K562 (cell line): ENCODE data around the gene TRDMT1. TPM values are rescaled to one million over a fixed set of nuclear protein-coding genes. Genes with fewer than 3 reads are reported as not detected.
A peak's percentile ranks its signal among the peaks of the same experiment; 100 is the strongest.

Experiments
- ATF4 ChIP-seq: fragments of 450-650 bp; formaldehyde crosslinking; IDR thresholded peaks from 2 replicates; pipeline ENCODE4 v1.4.0; 2022; ENCODE audit warnings: mild to moderate bottlenecking, moderate library complexity
- BCLAF1 ChIP-seq, 2 experiments: fragments of 450-650 bp in 1 of 2; IDR thresholded peaks; 2 replicates each; pipeline ENCODE4 v1.6.1; 2011 to 2017; ENCODE audit warnings: low read depth in 2 of 2, antibody characterized with exemption in 1 of 2, borderline replicate concordance in 1 of 2, low read length in 1 of 2, mild to moderate bottlenecking in 1 of 2, mixed read lengths in 1 of 2; ENCODE audit not compliant: control insufficient read depth in 1 of 2
- CREB5 ChIP-seq: fragments of 250-450 bp; sonication (Bioruptor Pico); IDR thresholded peaks from 2 replicates; pipeline ENCODE4 v1.5.0; 2020; ENCODE audit warnings: mild to moderate bottlenecking
- DPF2 ChIP-seq: fragments of 450-650 bp; IDR thresholded peaks from 2 replicates; pipeline ENCODE4 v1.6.1; 2016
- HDAC3 ChIP-seq: fragments of 450-650 bp; IDR thresholded peaks from 2 replicates; pipeline ENCODE4 v1.6.1; 2018; ENCODE audit warnings: borderline replicate concordance, mild to moderate bottlenecking, moderate library complexity; ENCODE audit not compliant: partially characterized antibody
- HMBOX1 ChIP-seq: sonication (generic); IDR thresholded peaks from 2 replicates; pipeline ENCODE4 v1.6.1; 2016
- HNRNPUL1 ChIP-seq: fragments of 200-400 bp; formaldehyde crosslinking; IDR thresholded peaks from 2 replicates; pipeline ENCODE4 v1.6.1; 2017; ENCODE audit warnings: low read length
- MTF1 ChIP-seq: fragments of 250-450 bp; sonication (Bioruptor Pico); IDR thresholded peaks from 2 replicates; pipeline ENCODE4 v1.9.0; 2021; ENCODE audit warnings: moderate library complexity, mild to moderate bottlenecking, inconsistent platforms, borderline replicate concordance
- NR2C2 ChIP-seq, 2 experiments: fragments of 200-800 bp in 1 of 2; sonication (Bioruptor generic) in 1 of 2; sonication (generic) in 1 of 2; formaldehyde crosslinking in 1 of 2; IDR thresholded peaks; 2 replicates each; pipeline versions ENCODE4 v1.6.1 to v1.8.0; 2016 to 2022; ENCODE audit warnings: mild to moderate bottlenecking in 1 of 2, missing compliant biosample characterization in 1 of 2, missing genetic modification characterization in 1 of 2, missing genetic modification reagents in 1 of 2
- PCBP1 ChIP-seq: fragments of 200-400 bp; formaldehyde crosslinking; IDR thresholded peaks from 2 replicates; pipeline ENCODE4 v1.6.1; 2018; ENCODE audit warnings: mild to moderate bottlenecking, low read depth, low read length; ENCODE audit not compliant: poor library complexity, severe bottlenecking
- POLR2G ChIP-seq: fragments of 200-400 bp; formaldehyde crosslinking; IDR thresholded peaks from 2 replicates; pipeline ENCODE4 v1.6.1; 2017; ENCODE audit warnings: low read depth, mild to moderate bottlenecking, antibody characterized with exemption, low read length, moderate library complexity
- SAFB ChIP-seq: fragments of 200-400 bp; formaldehyde crosslinking; IDR thresholded peaks from 2 replicates; pipeline ENCODE4 v1.6.1; 2017; ENCODE audit warnings: low read depth, low read length, borderline replicate concordance
- TAF15 ChIP-seq: fragments of 200-400 bp; formaldehyde crosslinking; IDR thresholded peaks from 2 replicates; pipeline ENCODE4 v1.6.1; 2017; ENCODE audit warnings: mild to moderate bottlenecking, low read depth, low read length, moderate library complexity
- ZNF316 ChIP-seq: fragments of 450-650 bp; IDR thresholded peaks from 2 replicates; pipeline ENCODE4 v1.6.1; 2016
- ZNF431 ChIP-seq: sonication (generic); formaldehyde crosslinking; IDR thresholded peaks from 2 replicates; pipeline ENCODE4 v1.8.0; 2022; ENCODE audit warnings: mild to moderate bottlenecking, missing genetic modification reagents
- ZNF655 ChIP-seq: fragments of 250-450 bp; sonication (Bioruptor Pico); IDR thresholded peaks from 2 replicates; pipeline ENCODE4 v1.5.0; 2021
- ZNF766 ChIP-seq: fragments of 200-800 bp; sonication (Bioruptor generic); conservative IDR thresholded peaks from 2 replicates; pipeline ENCODE4 v1.6.1; 2016; ENCODE audit warnings: missing genetic modification characterization, missing compliant biosample characterization
- polyA plus RNA-seq, 8 experiments: library from polyadenylated mRNA; depleted of rRNA in 4 of 8; stranded (reverse) in 5 of 8; unstranded in 3 of 8; fragments of >200 nt; fragmentation: Nextera tagmentation in 2 of 8; fragmentation: Illumina TruSeq in 1 of 8; extraction: Ambion mirVana in 2 of 8; extraction: Trizol in 1 of 8; gene quantifications; 2 replicates each; pipeline versions ENCODE4 v1.2.1 to v1.2.3, GENCODE V29; 2011 to 2014; ENCODE audit warnings: inconsistent platforms in 1 of 8, missing spikeins in 1 of 8
- total RNA-seq, 7 experiments: library from RNA; depleted of rRNA in 6 of 7; stranded (reverse); fragments of >200 nt in 6 of 7; fragmentation: Illumina TruSeq in 2 of 7; extraction: Trizol in 2 of 7; gene quantifications; 2 replicates each; pipeline versions ENCODE4 v1.2.1 to v1.2.3, GENCODE V29; 2011 to 2021; ENCODE audit warnings: low replicate concordance in 1 of 7

TRDMT1 gene
- total and polyA plus RNA-seq, 9 of the 15 experiments (the other 6 are each of a cell fraction or from before 2014, with no cell fraction given): 5.4 to 12.6 (median 9.3) TPM

GRCh38 chr10:17229967-17230682 lies 28.7 kb upstream of the TRDMT1 start (continued):
- no peak for TF ChIP-seq CREB5 (CRISPR knock-in tag)
- 0 out of 2 replicates have a peak, but pooled peaks have one; percentile 56 for TF ChIP-seq DPF2
- peak; percentile 81 for TF ChIP-seq POLR2G
- no peak for TF ChIP-seq MTF1 (CRISPR knock-in tag)
- no peak for TF ChIP-seq ZNF655
- TF ChIP-seq ZNF766 (CRISPR knock-in tag): peak; percentile 74; the same call in 1 of the 2 replicates
- peak; percentile 56; the same call in 1 of the 2 replicates for TF ChIP-seq TAF15
- TF ChIP-seq NR2C2 (CRISPR knock-in tag; IDR thresholded peaks at IDR 0.05): peak; percentile 37; the same call in 1 of the 2 replicates
- no peak; the same call in 1 of the 2 replicates for TF ChIP-seq NR2C2 (tag; IDR thresholded peaks at IDR 0.05)
- TF ChIP-seq HMBOX1: no peak; the same call in 1 of the 2 replicates
- TF ChIP-seq HNRNPUL1: no peak
- no peak for TF ChIP-seq ATF4 (CRISPR knock-in tag)
- 0 out of 2 replicates have a peak, but pooled peaks have one; percentile 18 for TF ChIP-seq ZNF431 (CRISPR knock-in tag)
- peak; percentile 99 for TF ChIP-seq HDAC3
- TF ChIP-seq SAFB: no peak
- 0 out of 4 replicates have a peak, but pooled peaks of 1 of the 2 experiments have one; percentile 41 for TF ChIP-seq BCLAF1 (IDR thresholded peaks at IDR 0.05; ENCODE audit: borderline replicate concordance in 1 of 2, control insufficient read depth in 1 of 2, low read depth in 2 of 2, low read length in 1 of 2)
- TF ChIP-seq PCBP1: peak; percentile 74
- TF ChIP-seq ZNF316: 0 out of 2 replicates have a peak, but pooled peaks have one; percentile 30
